ENCODE results near the gene RNF168. TPM values are rescaled to one million over a fixed set of nuclear protein-coding genes. Genes with fewer than 3 reads are reported as not detected.
"Not testable (repeated sequence)": the region's sequence is repeated elsewhere in the genome, so short reads cannot be mapped to it uniquely, and the experiment has no call there.

RNF168 gene
- total RNA-seq, 1 donor from 2014 or later: 21.1 TPM

DNA sequence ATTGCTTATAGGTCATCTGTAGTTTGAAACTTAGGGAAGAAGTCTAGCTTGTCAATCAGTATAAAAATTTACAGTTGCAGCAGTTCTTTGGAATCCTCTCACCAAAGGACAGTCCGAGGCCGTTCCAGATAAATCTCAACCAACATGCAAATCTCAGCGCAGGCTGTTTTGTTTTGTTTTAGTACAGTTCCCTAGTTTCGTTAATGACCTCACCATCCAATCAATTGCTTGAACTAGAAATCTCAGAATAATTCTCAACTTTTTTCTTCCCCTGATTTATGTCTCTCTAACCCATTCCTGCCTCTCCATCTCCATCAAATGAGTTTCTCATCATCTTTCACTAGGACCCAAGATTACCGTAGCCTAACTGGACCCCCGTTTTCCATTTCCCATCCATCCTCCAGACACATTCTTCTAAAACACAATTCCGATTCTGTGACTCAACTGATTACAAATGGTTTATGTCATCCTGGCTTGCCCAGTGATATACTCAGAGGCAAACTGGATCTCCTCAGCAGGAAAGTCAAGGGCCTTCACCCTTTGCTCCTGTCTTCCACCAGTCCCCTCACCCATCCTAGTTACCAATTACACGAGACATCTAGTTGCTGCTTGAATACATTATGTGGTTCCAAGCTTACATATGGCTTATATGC, 10.3 kb upstream of the RNF168 start:
- Histone ChIP-seq H3K27ac (no peak overlapping the region), H3K4me1 (no peaks in the 10 kb centered on the region), H3K4me3 (no peak overlapping the region), H3K36me3 (no peaks in the 10 kb centered on the region), H3K27me3 (no peaks in the 10 kb centered on the region), H3K9me3 (peaks cover 4% of the 10 kb centered on the region)
- TF ChIP-seq, protein P1, sequence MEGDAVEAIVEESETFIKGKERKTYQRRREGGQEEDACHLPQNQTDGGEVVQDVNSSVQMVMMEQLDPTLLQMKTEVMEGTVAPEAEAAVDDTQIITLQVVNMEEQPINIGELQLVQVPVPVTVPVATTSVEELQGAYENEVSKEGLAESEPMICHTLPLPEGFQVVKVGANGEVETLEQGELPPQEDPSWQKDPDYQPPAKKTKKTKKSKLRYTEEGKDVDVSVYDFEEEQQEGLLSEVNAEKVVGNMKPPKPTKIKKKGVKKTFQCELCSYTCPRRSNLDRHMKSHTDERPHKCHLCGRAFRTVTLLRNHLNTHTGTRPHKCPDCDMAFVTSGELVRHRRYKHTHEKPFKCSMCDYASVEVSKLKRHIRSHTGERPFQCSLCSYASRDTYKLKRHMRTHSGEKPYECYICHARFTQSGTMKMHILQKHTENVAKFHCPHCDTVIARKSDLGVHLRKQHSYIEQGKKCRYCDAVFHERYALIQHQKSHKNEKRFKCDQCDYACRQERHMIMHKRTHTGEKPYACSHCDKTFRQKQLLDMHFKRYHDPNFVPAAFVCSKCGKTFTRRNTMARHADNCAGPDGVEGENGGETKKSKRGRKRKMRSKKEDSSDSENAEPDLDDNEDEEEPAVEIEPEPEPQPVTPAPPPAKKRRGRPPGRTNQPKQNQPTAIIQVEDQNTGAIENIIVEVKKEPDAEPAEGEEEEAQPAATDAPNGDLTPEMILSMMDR (IDR thresholded peaks at IDR 0.05): no peak
- intact Hi-C loops (cut with DNase I): no loop called here
- ATAC-seq (no peak), DNase-seq (no peak)

DNA sequence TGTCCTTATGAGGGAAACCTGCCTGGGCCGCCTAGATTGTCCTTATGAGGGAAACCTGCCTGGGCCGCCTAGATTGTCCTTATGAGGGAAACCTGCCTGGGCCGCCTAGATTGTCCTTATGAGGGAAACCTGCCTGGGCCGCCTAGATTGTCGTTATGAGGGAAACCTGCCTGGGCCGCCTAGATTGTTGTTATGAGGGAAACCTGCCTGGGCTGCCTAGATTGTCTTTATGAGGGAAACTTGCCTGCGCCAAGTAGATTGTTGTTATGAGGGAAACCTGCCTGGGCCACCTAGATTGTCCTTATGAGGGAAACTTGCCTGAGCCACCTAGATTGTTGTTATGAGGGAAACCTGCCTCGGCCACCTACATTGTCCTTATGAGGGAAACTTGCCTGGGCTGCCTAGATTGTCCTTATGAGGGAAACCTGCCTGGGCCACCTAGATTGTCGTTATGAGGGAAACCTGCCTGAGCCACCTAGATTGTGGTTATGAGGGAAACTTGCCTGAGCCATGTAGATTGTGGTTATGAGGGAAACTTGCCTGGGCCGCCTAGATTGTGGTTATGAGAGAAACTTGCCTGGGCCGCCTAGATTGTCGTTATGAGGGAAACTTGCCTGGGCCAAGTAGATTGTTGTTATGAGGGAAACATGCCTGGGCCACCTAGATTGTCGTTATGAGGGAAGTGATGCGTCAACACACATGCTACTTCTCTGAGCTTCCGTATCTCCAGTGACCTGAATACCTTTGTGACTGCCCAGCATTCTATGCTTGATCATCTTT, 8.3 kb upstream of the RNF168 start:
- H3K27ac ChIP-seq; ATAC-seq; H3K4me3 ChIP-seq; H3K9me3 ChIP-seq; H3K27me3 ChIP-seq; H3K4me1 ChIP-seq; DNase-seq; H3K36me3 ChIP-seq; intact Hi-C loops (cut with DNase I): not testable (repeated sequence)

DNA sequence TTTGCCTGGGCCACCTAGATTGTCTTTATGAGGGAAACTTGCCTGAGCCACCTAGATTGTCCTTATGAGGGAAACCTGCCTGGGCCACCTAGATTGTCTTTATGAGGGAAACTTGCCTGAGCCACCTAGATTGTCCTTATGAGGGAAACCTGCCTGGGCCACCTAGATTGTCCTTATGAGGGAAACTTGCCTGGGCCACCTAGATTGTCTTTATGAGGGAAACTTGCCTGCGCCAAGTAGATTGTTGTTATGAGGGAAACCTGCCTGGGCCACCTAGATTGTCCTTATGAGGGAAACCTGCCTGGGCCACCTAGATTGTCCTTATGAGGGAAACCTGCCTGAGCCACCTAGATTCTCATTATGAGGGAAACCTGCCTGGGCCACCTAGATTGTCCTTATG, 7.5 kb upstream of the RNF168 start:
- H3K4me3 ChIP-seq; H3K9me3 ChIP-seq; H3K27me3 ChIP-seq; DNase-seq; intact Hi-C loops (cut with DNase I); H3K4me1 ChIP-seq; ATAC-seq; H3K36me3 ChIP-seq; H3K27ac ChIP-seq: not testable (repeated sequence)

DNA sequence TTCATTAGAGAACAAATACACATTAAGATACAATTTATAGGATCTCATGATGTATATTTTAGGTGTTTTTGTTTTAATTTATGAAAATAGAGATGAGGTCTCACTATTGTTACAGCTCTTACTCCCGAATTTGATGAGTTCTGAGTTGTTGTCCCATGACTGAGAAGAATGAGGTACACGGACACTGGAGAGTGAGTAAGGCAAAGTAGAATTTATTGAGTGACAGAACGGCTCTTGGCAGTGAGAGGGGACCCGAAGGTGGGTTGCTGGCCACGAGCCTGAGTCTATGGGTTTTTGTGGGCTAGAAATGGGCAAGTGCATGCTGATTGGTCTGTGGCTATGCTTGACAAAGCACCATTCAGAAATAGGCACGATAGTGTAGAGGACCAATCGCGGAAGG, 3.1 kb upstream of the RNF168 start:
- intact Hi-C loops (cut with DNase I): no loop called here
- Histone ChIP-seq H3K36me3 (no peaks in the 10 kb centered on the region), H3K27ac (no peak overlapping the region), H3K27me3 (no peaks in the 10 kb centered on the region), H3K4me3 (no peak overlapping the region), H3K9me3 (no peaks in the 10 kb centered on the region), H3K4me1 (no peaks in the 10 kb centered on the region)
- TF ChIP-seq, protein P1 (IDR thresholded peaks at IDR 0.05): no peak
- ATAC-seq: no peak
- DNase-seq: no peak

DNA sequence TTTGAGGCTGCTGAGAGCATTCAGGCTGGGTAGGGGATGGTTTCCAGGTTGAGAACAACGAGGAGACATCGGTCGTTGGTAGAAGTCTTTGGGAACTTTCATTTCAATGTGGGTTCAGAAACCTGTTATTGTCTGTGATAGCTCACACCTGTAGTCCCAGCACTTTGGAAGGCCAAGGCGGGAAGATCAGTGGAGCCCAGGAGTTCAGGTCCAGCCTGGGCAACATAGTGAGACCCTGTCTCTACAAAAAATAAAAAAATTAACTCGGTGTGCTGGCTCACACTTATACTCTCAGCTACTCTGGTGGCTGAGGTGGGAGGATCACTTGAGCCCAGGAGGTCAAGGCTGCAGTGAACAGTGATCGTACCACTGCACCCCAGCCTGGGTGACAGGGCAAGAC, 988 bp upstream of the RNF168 start:
- H3K27me3 ChIP-seq: no peaks in the 10 kb centered on the region
- peak overlapping the region; percentile 97 for H3K27ac ChIP-seq
- no peak for DNase-seq
- H3K4me1 ChIP-seq: peaks cover 18% of the 10 kb centered on the region
- TF ChIP-seq, protein P1 (IDR thresholded peaks at IDR 0.05): no peak
- ATAC-seq: no peak
- intact Hi-C loops (cut with DNase I): no loop called here
- H3K36me3 ChIP-seq: no peaks in the 10 kb centered on the region
- H3K9me3 ChIP-seq: no peaks in the 10 kb centered on the region
- no peak overlapping the region for H3K4me3 ChIP-seq

DNA sequence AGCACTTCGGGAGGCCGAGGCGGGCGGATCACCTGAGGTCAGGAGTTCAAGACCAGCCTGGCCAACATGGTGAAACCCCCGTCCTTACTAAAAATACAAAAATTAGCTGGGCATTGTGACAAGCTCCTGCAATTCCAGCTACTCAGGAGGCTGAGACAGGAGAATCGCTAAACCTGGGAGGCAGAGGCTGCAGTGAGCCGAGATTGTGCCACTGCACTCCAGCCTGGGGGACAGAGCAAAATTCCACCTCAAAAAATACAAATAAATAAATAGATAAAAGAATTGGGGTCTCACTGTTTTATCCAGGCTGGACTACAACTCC, 470 bp upstream of the RNF168 start:
- H3K9me3 ChIP-seq; DNase-seq; H3K36me3 ChIP-seq; ATAC-seq; H3K27me3 ChIP-seq; intact Hi-C loops (cut with DNase I): not testable (repeated sequence)
- H3K4me3 ChIP-seq: peak overlapping the region; percentile 92
- peak overlapping the region; percentile 97 for H3K27ac ChIP-seq
- H3K4me1 ChIP-seq: peaks cover 20% of the 10 kb centered on the region

DNA sequence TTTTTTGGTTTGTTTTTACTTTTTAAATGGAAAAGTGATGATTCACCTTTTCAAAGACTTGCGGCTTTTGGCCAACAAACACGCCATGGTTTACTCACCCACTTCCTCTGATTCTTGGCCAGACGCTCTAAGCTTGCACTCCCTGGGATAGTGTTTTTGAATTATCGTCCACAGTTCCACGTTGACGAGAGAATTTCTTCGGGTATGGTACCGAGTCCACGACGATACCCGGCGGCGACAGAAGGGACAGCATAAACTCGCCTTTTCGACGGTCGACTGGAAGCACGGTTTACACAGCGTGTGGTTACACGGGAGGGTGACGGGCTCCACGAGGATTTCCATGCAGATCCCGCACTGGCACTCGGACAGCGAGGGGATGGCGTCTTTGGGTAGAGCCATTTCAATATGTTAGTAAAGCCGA, 783 bp downstream of the RNF168 start:
- Histone ChIP-seq H3K4me1 (peaks cover 20% of the 10 kb centered on the region), H3K27me3 (no peaks in the 10 kb centered on the region), H3K27ac (peak overlapping the region; percentile 97), H3K9me3 (no peaks in the 10 kb centered on the region), H3K4me3 (peak overlapping the region; percentile 92), H3K36me3 (no peaks in the 10 kb centered on the region)
- intact Hi-C loops (cut with DNase I): no loop called here
- ATAC-seq (peak; percentile 45), DNase-seq (peak; percentile 72)
- TF ChIP-seq, protein P1 (IDR thresholded peaks at IDR 0.05): no peak
